Measurements from ENCODE around the gene ROR1. TPM values are rescaled to one million over a fixed set of nuclear protein-coding genes. Genes with fewer than 3 reads are reported as not detected.

ROR1 gene
- total and polyA plus RNA-seq, 2 of the 13 experiments (the other 11 are each of a cell fraction or from before 2014, with no cell fraction given), result 0.58 to 2.3 TPM

GRCh38 chr1:64107632-64108031, 333.8 kb downstream of the ROR1 start:
- no peak overlapping the region for H3K9ac ChIP-seq (ENCODE audit: insufficient read depth, low read depth, low read length)
- no peak overlapping the region for H2AFZ ChIP-seq (ENCODE audit: low read length)
- in situ Hi-C loops (cut with HindIII; ENCODE audit: extremely low pct_ligation_motif_present, low pct_unique_long_range_greater_than_20kb), result no loop called here
- H3K36me3 ChIP-seq (replicated peaks in 1 of 2; ENCODE audit: control insufficient read depth in 1 of 2, insufficient read depth in 2 of 2, low read length in 2 of 2), result no peaks in the 10 kb centered on the region
- FAIRE-seq (no peak), DNase-seq (ENCODE audit: low spot score) (no peak), ATAC-seq (no peak)
- H3K27me3 ChIP-seq (ENCODE audit: control insufficient read depth in 1 of 2, insufficient read depth in 2 of 2, low read length in 2 of 2), result no peaks in the 10 kb centered on the region
- H3K4me1 ChIP-seq (ENCODE audit: insufficient read depth, low read length), result no peaks in the 10 kb centered on the region
- H3K27ac ChIP-seq (ENCODE audit: extremely low read length, insufficient read depth, low read length), result no peak overlapping the region
- intact Hi-C loops (cut with micrococcal nuclease; ENCODE audit: unreplicated experiment), result no loop called here
- no peaks in the 10 kb centered on the region for H3K79me2 ChIP-seq (ENCODE audit: insufficient read depth, low read length)
- CTCF ChIA-PET (ENCODE audit: low intra/inter-chr PET ratio, low total read pairs), result no interaction called here
- POLR2A ChIA-PET, result no interaction called here
- H3K4me3 ChIP-seq (replicated peaks in 1 of 3; ENCODE audit: insufficient read depth in 1 of 3, low read depth in 2 of 3, low read length in 3 of 3), result no peak overlapping the region
- no TSS peak for BruUV-seq (replicated peaks)
- H3K9me3 ChIP-seq (ENCODE audit: low read length), result no peaks in the 10 kb centered on the region
- H4K20me1 ChIP-seq (ENCODE audit: insufficient read depth, low read length), result 0 out of 2 replicates have a peak, but pooled peaks cover 3% of the 10 kb centered on the region
- 57% methylated on average over 2 of the region's 2 CpGs for WGBS (ENCODE audit: low lambda C conversion rate)
- no peak overlapping the region for H3K4me2 ChIP-seq (ENCODE audit: low read depth, low read length)
- no peak for TF ChIP-seq MXD4 (CRISPR knock-in tag; IDR thresholded peaks at IDR 0.05)
- no peak for TF ChIP-seq FOXO1 (CRISPR knock-in tag; IDR thresholded peaks at IDR 0.05)
- no peak for TF ChIP-seq ZFY (CRISPR knock-in tag; IDR thresholded peaks at IDR 0.05)
- no peak for TF ChIP-seq MLX (CRISPR knock-in tag; IDR thresholded peaks at IDR 0.05)
- no peak for TF ChIP-seq ZBTB3 (CRISPR knock-in tag; IDR thresholded peaks at IDR 0.05; ENCODE audit: borderline replicate concordance, low read depth)
- no peak for TF ChIP-seq ZNF235 (CRISPR knock-in tag; IDR thresholded peaks at IDR 0.05; ENCODE audit: borderline replicate concordance)
- TF ChIP-seq ZNF280B (CRISPR knock-in tag; IDR thresholded peaks at IDR 0.05; ENCODE audit: borderline replicate concordance), result no peak
- TF ChIP-seq THAP7 (CRISPR knock-in tag; IDR thresholded peaks at IDR 0.05), result no peak
- TF ChIP-seq ZNF615 (CRISPR knock-in tag; IDR thresholded peaks at IDR 0.05; ENCODE audit: borderline replicate concordance), result no peak
- no peak for TF ChIP-seq IRX3 (CRISPR knock-in tag; IDR thresholded peaks at IDR 0.05; ENCODE audit: borderline replicate concordance, low read depth)
- no peak for TF ChIP-seq FOXO4 (CRISPR knock-in tag; conservative IDR thresholded peaks at IDR 0.05)
- TF ChIP-seq KMT2A (CRISPR knock-in tag; IDR thresholded peaks at IDR 0.05), result no peak
- TF ChIP-seq SNAPC4 (CRISPR knock-in tag; IDR thresholded peaks at IDR 0.05), result no peak
- no peak for TF ChIP-seq EEA1 (CRISPR knock-in tag; IDR thresholded peaks at IDR 0.05; ENCODE audit: borderline replicate concordance)
- no peak for TF ChIP-seq ZMYM3 (CRISPR knock-in tag; IDR thresholded peaks at IDR 0.05)

Measured in HepG2 (cell line).